ENCODE results near the gene ADIPOR2.
"Not testable (repeated sequence)": the region's sequence is repeated elsewhere in the genome, so short reads cannot be mapped to it uniquely, and the experiment has no call there.

The ADIPOR2 gene

GRCh38 chr12:1680804-1681492 is 9.9 kb upstream of the ADIPOR2 start:
- H3K4me1 ChIP-seq, result no peaks in the 10 kb centered on the region
- DNase-seq (ENCODE audit: low spot score in 2 of 2), result no peak
- no peaks in the 10 kb centered on the region for H3K36me3 ChIP-seq (replicated peaks)
- no peak overlapping the region for H3K4me3 ChIP-seq
- in situ Hi-C loops (cut with MboI; ENCODE audit: low sequenced_read_pairs), result no loop called here
- H3K9me3 ChIP-seq, result no peaks in the 10 kb centered on the region
- H3K27me3 ChIP-seq (ENCODE audit: low read depth), result no peaks in the 10 kb centered on the region

GRCh38 chr12:1681493-1681807 is 9.4 kb upstream of the ADIPOR2 start:
- Histone ChIP-seq H3K4me1 (no peaks in the 10 kb centered on the region), H3K36me3 (replicated peaks) (no peaks in the 10 kb centered on the region), H3K27me3 (ENCODE audit: low read depth) (no peaks in the 10 kb centered on the region), H3K4me3 (no peak overlapping the region), H3K9me3 (no peaks in the 10 kb centered on the region)
- DNase-seq (ENCODE audit: low spot score in 2 of 2), result no peak
- in situ Hi-C loops (cut with MboI; ENCODE audit: low sequenced_read_pairs), result no loop called here

- Histone ChIP-seq H3K36me3 (replicated peaks) (no peaks in the 10 kb centered on the region), H3K27me3 (ENCODE audit: low read depth) (no peaks in the 10 kb centered on the region), H3K9me3 (no peaks in the 10 kb centered on the region), H3K4me1 (peaks cover 14% of the 10 kb centered on the region), H3K4me3 (no peak overlapping the region)
- no peak for DNase-seq (ENCODE audit: low spot score in 2 of 2)
- in situ Hi-C loops (cut with MboI; ENCODE audit: low sequenced_read_pairs), result no loop called here
Observed at GRCh38 chr12:1688086-1688710, 2.7 kb upstream of the ADIPOR2 start.

- in situ Hi-C loops (cut with MboI; ENCODE audit: low sequenced_read_pairs), result no loop called here
- Histone ChIP-seq H3K36me3 (replicated peaks) (peaks cover 10% of the 10 kb centered on the region), H3K4me3 (peak overlapping the region; percentile 98), H3K27me3 (ENCODE audit: low read depth) (no peaks in the 10 kb centered on the region), H3K4me1 (peaks cover 17% of the 10 kb centered on the region), H3K9me3 (no peaks in the 10 kb centered on the region)
- DNase-seq (ENCODE audit: low spot score in 2 of 2), result peak; percentile 16 to 70
Observed at GRCh38 chr12:1691123-1692007, 495 bp downstream of the ADIPOR2 start.

GRCh38 chr12:1692226-1692625 is 1.4 kb downstream of the ADIPOR2 start:
- no peak for DNase-seq (ENCODE audit: low spot score in 2 of 2)
- in situ Hi-C loops (cut with MboI; ENCODE audit: low sequenced_read_pairs), result no loop called here
- Histone ChIP-seq H3K4me1 (peaks cover 17% of the 10 kb centered on the region), H3K4me3 (peak overlapping the region; percentile 98), H3K9me3 (no peaks in the 10 kb centered on the region), H3K36me3 (replicated peaks) (peaks cover 10% of the 10 kb centered on the region), H3K27me3 (ENCODE audit: low read depth) (no peaks in the 10 kb centered on the region)

GRCh38 chr12:1692895-1693610 is 2.2 kb downstream of the ADIPOR2 start:
- peaks cover 17% of the 10 kb centered on the region for H3K4me1 ChIP-seq
- no peaks in the 10 kb centered on the region for H3K27me3 ChIP-seq (ENCODE audit: low read depth)
- peaks cover 10% of the 10 kb centered on the region for H3K36me3 ChIP-seq (replicated peaks)
- H3K9me3 ChIP-seq, result no peaks in the 10 kb centered on the region
- peak overlapping the region; percentile 5; the same call in 1 of the 2 replicates for H3K4me3 ChIP-seq
- DNase-seq (ENCODE audit: low spot score in 2 of 2), result no peak
- in situ Hi-C loops (cut with MboI; ENCODE audit: low sequenced_read_pairs), result no loop called here

- H3K4me1 ChIP-seq; in situ Hi-C loops (cut with MboI; ENCODE audit: low sequenced_read_pairs); H3K27me3 ChIP-seq (ENCODE audit: low read depth); DNase-seq (ENCODE audit: low spot score in 2 of 2); H3K4me3 ChIP-seq; H3K9me3 ChIP-seq: not testable (repeated sequence)
- peaks cover 12% of the 10 kb centered on the region for H3K36me3 ChIP-seq (replicated peaks)
Observed at GRCh38 chr12:1695097-1695496, 4.2 kb downstream of the ADIPOR2 start.

- no peaks in the 10 kb centered on the region for H3K9me3 ChIP-seq
- no peaks in the 10 kb centered on the region for H3K27me3 ChIP-seq (ENCODE audit: low read depth)
- in situ Hi-C loops (cut with MboI; ENCODE audit: low sequenced_read_pairs), result no loop called here
- no peak for DNase-seq (ENCODE audit: low spot score in 2 of 2)
- peaks cover 12% of the 10 kb centered on the region for H3K36me3 ChIP-seq (replicated peaks)
- no peak overlapping the region for H3K4me3 ChIP-seq
- H3K4me1 ChIP-seq, result peaks cover 7% of the 10 kb centered on the region
Observed at GRCh38 chr12:1695886-1696670, 5.2 kb downstream of the ADIPOR2 start.

- H3K4me1 ChIP-seq, result peaks cover 7% of the 10 kb centered on the region
- peaks cover 12% of the 10 kb centered on the region for H3K36me3 ChIP-seq (replicated peaks)
- H3K27me3 ChIP-seq (ENCODE audit: low read depth), result no peaks in the 10 kb centered on the region
- in situ Hi-C loops (cut with MboI; ENCODE audit: low sequenced_read_pairs), result no loop called here
- DNase-seq (ENCODE audit: low spot score in 2 of 2), result no peak
- no peak overlapping the region for H3K4me3 ChIP-seq
- H3K9me3 ChIP-seq, result no peaks in the 10 kb centered on the region
Observed at GRCh38 chr12:1696800-1697199, 5.9 kb downstream of the ADIPOR2 start.

- in situ Hi-C loops (cut with MboI; ENCODE audit: low sequenced_read_pairs), result no loop called here
- no peak for DNase-seq (ENCODE audit: low spot score in 2 of 2)
- no peak overlapping the region for H3K4me3 ChIP-seq
- H3K9me3 ChIP-seq, result no peaks in the 10 kb centered on the region
- peaks cover 12% of the 10 kb centered on the region for H3K36me3 ChIP-seq (replicated peaks)
- peaks cover 4% of the 10 kb centered on the region for H3K4me1 ChIP-seq
- no peaks in the 10 kb centered on the region for H3K27me3 ChIP-seq (ENCODE audit: low read depth)
Observed at GRCh38 chr12:1697271-1697670, 6.4 kb downstream of the ADIPOR2 start.

- H3K27me3 ChIP-seq (ENCODE audit: low read depth), result no peaks in the 10 kb centered on the region
- H3K36me3 ChIP-seq (replicated peaks), result peaks cover 11% of the 10 kb centered on the region
- H3K4me1 ChIP-seq, result peaks cover 2% of the 10 kb centered on the region
- no peaks in the 10 kb centered on the region for H3K9me3 ChIP-seq
- in situ Hi-C loops (cut with MboI; ENCODE audit: low sequenced_read_pairs), result no loop called here
- DNase-seq (ENCODE audit: low spot score in 2 of 2), result no peak
- no peak overlapping the region for H3K4me3 ChIP-seq
Observed at GRCh38 chr12:1698720-1699119, 7.8 kb downstream of the ADIPOR2 start.

- H3K4me3 ChIP-seq, result no peak overlapping the region
- in situ Hi-C loops (cut with MboI; ENCODE audit: low sequenced_read_pairs), result no loop called here
- peaks cover 18% of the 10 kb centered on the region for H3K4me1 ChIP-seq
- DNase-seq (ENCODE audit: low spot score in 2 of 2), result no peak
- no peaks in the 10 kb centered on the region for H3K9me3 ChIP-seq
- peaks cover 2% of the 10 kb centered on the region; the same call in 1 of the 2 replicates for H3K36me3 ChIP-seq (replicated peaks)
- H3K27me3 ChIP-seq (ENCODE audit: low read depth), result no peaks in the 10 kb centered on the region
Observed at GRCh38 chr12:1702713-1703112, 11.8 kb downstream of the ADIPOR2 start.
